ENCODE measurements around the gene GLRX2.
"Not testable (repeated sequence)": the region's sequence is repeated elsewhere in the genome, so short reads cannot be mapped to it uniquely, and the experiment has no call there.

The GLRX2 gene

GRCh38 chr1:193062698-193063463 lies 42.3 kb downstream of the GLRX2 start:
- DNase-seq (ENCODE audit: low spot score) = no peak

DNA sequence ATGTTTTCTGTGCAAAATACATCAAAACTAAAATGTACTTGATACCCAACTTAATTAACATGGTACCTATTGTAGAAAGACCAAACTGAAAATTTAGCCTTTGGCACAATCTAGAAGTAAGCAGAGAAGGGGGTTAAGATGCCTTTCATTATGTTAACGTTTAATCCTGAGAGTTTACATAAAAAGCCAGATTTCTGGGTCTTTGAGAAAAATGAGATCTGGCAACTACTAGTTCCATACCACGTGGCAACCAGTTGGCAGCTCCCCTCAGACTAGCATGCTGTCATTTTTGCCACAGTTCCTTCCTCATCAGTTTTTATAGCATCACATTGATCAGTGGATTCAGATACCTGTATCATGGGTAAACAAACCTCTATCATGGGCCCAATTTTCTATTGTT lies 44.3 kb downstream of the GLRX2 start:
- DNase-seq (ENCODE audit: low spot score) = no peak

DNA sequence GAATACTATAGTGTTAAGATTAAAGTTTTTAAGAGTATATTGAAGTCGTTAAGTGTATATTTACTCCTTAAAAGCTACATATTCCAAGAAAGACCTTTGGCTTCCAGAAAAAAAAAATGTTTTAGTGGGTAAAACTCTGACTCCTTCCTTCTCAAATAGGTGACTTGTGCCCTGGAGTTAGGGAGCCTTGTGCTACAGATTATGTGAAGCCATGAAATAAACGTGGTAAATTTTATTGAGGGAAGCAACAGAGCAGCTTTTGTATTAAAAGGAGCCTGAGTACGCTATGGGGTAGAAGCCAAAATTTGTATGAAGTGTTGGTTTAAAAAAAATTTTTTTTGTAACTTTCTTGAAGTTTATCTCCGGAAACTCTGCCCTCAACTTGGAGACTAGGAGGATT lies 44.8 kb downstream of the GLRX2 start:
- DNase-seq (ENCODE audit: low spot score) = no peak

- no peak for DNase-seq (ENCODE audit: low spot score)
Observed at GRCh38 chr1:193060115-193060403, 45.2 kb downstream of the GLRX2 start.

DNA sequence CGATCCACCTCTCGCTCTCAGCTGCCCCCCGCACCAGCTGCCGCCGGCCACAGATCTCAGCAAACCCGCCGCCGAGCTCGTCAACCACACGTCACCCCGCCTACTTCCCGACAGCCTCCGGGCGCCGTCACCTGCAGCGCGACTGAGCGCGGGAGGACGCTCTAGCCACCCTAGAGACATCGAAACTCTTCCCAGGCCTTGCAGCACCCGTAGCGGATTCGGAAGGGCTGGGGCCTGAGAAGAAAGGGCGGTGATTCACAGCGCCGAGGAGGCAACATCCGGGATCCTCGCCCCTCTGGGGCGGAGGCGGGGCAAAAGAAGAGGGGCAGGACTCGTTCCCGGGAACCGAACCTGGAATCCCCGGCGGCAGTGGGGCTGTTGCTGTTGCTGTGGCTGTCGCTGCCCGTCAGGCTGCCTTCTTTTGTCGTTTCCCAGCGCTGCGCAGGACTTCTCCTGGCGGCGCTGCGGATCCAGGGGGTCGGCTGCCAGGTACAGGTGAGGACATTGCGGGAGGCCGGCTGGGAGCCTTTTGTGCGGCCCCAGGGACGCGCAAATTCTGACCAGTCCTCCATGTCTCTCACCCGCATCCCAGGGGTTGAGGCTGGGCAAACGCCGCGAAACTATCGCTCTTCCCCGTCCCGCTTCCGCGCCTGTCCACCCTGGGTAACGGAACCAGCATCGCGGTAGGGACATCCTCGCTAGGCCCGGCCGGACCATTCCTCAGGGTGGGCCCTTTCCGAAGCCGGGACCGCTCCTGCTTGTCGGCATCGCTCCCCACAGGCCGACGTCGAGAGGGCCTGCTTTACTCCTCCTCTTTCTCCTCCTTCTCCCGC lies 45.7 kb downstream of the GLRX2 start, which contains the start of the genes RO60 and UCHL5:
Gene RO60 (plus strand): TSS at position 331 of the 833 bp plus-strand sequence. CDS start 9,443 bp downstream, outside the sequence.
Gene UCHL5 (minus strand): TSS at position 79 of the 833 bp plus-strand sequence. CDS start 100 bp downstream, outside the sequence.
- peak; percentile 96 for DNase-seq (ENCODE audit: low spot score)

DNA sequence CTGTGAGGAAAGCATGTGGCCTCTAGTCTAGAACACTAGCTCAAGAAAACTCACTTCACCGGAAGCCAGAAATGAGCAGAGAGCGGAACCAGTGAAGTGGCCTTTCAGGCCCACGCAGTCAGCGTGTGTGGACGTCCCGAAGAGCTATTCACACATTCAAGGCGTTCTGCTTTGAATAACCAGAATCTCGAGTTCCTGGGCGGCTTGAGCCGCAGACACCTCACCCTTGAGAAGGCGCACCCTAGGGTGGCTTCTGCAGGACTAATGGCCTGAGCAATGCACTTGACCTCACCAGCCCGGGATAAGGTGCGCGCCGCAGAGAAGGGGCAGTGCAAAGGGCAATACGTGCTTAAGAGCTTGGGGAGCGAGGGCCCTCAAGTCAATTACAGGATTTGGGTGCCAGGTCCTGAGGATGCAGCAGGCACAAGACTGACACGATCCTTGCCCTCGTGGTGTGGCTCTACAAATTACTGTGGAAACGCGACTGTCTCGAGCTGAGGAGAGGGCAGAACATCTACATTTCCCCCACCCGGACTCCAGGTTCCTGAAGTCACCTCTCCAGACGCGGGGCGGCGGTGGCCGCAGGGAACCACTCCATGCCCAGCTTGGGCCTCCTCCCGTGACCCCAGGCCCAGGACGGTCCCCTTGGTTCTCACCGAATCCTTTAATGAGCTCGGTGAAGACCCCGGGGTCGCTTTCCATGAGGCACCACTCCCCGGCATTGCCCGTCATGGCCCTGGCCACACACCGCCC lies 46.5 kb downstream of the GLRX2 start:
- DNase-seq (ENCODE audit: low spot score) = peak; percentile 56

DNA sequence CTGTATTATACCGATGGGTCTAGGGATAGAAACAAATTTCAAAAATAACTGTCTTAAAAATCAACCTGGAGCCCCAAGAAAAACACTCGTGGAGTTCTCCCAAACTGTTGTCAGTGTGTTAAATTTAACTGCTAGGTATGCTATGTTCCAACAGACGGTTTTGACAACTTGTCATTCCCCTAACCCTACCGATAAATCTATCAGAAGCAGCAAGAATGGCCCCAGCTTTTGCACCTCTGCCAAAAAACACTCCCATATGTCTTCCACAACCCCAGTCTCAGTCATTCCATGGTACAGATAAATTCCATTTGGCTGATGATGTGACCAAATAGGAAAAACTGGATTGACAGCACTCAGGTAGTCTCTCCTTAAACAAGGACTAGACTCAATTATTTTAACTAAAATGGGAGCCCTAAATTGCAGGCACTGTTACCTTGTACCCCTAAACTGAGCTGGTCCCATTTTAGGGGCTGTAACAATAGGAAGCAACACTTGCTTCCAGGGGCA lies 51.0 kb downstream of the GLRX2 start:
- no peak for DNase-seq (ENCODE audit: low spot score)

GRCh38 chr1:193048913-193049312 lies 56.3 kb downstream of the GLRX2 start:
- not testable (repeated sequence) for DNase-seq (ENCODE audit: low spot score)
